Fibroblast of pulmonary artery (primary cell): ENCODE results near the gene PHOX2A.

ENCODE experiments used
- DNase-seq: peaks from one replicate; pipeline ENCODE4 v3.0.0-alpha.2; 2010; ENCODE audit warnings: low read depth
- H3K4me3 ChIP-seq: replicated peaks from 2 replicates; pipeline ENCODE4 v1.5.1; 2011; ENCODE audit warnings: low read depth, mild to moderate bottlenecking, control low read depth, low read length, moderate library complexity
- TF ChIP-seq, protein P1 (sequence below): IDR thresholded peaks from 2 replicates; pipeline ENCODE4 v1.5.1; 2011; ENCODE audit warnings: mild to moderate bottlenecking, control low read depth, low read length, inconsistent platforms; ENCODE audit errors: missing control alignments

PHOX2A gene

DNA sequence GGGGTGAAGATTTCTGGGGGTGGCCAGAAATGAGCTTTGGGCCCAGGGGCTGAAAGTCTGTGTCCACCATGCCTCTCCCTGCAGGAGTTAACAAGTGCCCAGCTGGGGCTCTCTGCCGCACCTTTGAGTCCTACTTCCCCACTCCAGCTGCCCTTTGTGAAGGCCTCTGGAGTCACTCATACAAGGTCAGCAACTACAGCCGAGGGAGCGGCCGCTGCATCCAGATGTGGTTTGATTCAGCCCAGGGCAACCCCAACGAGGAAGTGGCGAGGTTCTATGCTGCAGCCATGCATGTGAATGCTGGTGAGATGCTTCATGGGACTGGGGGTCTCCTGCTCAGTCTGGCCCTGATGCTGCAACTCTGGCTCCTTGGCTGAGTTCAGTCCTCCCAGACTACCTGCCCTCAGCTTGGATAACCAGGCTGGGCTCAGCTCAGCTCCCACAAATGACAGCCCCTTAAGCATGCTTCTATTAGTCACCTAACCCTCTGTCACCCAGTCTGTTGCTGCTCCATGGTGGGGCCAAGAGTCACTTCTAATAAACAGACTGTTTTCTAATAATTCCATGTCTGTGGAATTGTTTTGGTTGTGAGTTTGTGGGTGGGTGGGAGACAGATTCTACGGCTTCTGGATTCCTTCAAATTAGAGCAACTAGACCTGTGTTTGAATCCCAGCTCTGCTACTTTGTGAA is 22.4 kb downstream of the PHOX2A start:
- TF ChIP-seq, protein P1, sequence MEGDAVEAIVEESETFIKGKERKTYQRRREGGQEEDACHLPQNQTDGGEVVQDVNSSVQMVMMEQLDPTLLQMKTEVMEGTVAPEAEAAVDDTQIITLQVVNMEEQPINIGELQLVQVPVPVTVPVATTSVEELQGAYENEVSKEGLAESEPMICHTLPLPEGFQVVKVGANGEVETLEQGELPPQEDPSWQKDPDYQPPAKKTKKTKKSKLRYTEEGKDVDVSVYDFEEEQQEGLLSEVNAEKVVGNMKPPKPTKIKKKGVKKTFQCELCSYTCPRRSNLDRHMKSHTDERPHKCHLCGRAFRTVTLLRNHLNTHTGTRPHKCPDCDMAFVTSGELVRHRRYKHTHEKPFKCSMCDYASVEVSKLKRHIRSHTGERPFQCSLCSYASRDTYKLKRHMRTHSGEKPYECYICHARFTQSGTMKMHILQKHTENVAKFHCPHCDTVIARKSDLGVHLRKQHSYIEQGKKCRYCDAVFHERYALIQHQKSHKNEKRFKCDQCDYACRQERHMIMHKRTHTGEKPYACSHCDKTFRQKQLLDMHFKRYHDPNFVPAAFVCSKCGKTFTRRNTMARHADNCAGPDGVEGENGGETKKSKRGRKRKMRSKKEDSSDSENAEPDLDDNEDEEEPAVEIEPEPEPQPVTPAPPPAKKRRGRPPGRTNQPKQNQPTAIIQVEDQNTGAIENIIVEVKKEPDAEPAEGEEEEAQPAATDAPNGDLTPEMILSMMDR: no peak
- no peak for DNase-seq
- no peak overlapping the region for H3K4me3 ChIP-seq

DNA sequence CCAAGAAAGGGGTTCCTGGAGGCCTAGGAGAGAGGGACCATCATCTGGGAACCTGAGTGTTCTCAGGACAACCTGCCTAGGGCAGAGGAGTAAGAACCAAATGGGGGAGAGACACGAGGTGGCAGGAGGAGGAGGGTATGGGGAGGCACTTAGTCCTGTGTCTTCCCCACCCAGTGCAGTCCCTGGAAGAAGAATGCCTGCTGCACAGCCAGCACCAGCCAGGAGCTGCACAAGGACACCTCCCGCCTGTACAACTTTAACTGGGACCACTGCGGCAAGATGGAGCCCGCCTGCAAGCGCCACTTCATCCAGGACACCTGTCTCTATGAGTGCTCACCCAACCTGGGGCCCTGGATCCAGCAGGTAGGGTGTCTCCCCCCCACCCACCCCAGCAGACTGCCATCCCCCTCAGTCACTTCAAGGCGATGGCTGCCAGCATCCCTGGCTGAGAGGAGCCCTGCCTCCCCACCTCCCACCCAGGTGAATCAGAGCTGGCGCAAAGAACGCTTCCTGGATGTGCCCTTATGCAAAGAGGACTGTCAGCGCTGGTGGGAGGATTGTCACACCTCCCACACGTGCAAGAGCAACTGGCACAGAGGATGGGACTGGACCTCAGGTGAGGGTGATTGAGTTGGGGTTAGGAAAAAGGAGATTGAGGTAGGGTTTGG is 23.1 kb downstream of the PHOX2A start:
- TF ChIP-seq, protein P1: no peak
- no peak overlapping the region for H3K4me3 ChIP-seq
- no peak for DNase-seq

DNA sequence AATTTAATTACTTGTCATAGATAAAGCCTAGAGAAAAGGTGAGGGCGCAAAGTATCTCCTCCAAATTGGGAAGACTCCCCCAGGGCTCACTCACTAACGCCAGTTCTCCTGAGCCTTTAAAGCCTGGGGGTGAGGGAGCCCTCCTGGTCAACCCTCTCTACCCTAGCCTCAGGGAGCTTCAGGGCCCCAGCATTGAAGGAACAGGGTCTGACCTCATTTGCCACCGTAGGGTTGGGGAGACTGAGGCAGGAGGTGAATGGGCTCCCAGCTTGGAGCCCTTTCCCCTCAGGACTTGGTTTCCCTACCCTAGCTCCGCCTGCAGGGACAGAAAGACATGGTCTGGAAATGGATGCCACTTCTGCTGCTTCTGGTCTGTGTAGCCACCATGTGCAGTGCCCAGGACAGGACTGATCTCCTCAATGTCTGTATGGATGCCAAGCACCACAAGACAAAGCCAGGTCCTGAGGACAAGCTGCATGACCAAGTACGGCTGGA is 25.7 kb downstream of the PHOX2A start:
- TF ChIP-seq, protein P1: no peak
- no peak overlapping the region for H3K4me3 ChIP-seq
- no peak for DNase-seq

DNA sequence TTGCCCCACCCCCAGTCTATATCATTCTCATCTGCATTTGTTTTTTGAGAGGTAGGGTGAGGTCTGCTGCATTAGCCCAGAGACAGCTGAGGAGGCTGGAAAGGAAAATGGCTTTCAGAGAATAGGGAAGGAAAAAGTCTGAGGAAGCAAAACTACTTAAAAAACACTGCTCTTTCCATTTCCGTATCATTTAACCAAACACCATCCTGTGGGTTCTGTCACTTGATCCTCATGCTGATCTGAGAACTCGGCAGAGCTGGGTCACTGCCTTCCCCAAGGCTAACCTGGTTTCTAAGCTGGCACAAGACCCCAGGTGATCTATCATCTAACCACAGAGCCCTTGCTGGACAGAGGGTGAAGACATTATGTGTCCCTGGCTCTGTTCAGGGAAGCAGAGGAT is 26.1 kb downstream of the PHOX2A start:
- TF ChIP-seq, protein P1: no peak
- H3K4me3 ChIP-seq: no peak overlapping the region
- no peak for DNase-seq

DNA sequence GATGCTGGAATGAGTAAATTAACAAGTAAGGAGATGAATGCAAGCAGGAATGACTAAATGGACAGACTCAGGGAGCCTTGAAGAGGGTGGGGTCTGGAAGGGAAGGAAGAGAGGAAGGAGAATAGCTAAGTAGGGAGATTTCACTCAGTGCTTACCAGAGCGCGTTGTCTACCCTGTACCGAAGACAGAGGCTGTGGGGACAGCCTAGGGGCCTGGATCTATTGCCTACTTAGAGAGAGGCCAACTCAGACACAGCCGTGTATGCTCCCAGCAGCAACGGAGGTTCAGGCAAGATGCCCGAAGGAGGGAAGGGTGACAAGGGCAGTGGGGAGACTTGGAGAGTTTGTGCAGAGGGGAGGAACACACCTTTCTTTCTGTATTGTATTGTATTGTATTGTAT is 27.3 kb downstream of the PHOX2A start, which contains the start of gene FOLR2:
TSS of gene FOLR2 (plus strand) at position 157 of the 400 bp plus-strand sequence. CDS start 1,791 bp downstream, outside the sequence.
- DNase-seq: no peak
- no peak within 1 kb of the TSS for H3K4me3 ChIP-seq
- TF ChIP-seq, protein P1: no peak

DNA sequence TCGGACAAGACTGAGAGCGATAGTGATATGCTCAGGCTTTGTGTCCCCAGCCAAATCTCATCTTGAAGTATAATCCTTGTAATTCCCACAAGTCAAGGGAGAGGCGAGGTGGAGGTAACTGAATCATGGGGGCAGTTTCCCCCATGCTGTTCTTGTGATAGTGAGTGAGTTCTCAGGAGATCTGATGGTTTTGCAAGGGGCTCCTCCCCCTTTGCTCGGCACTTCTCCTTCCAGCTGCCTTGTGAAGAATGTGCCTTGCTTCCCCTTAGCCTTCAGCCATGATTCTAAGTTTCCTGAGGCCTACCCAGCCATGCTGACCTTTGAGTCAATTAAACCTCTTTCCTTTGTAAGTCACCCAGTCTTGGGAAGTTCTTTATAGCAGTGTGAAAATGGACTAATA is 34.9 kb downstream of the PHOX2A start:
- no peak overlapping the region for H3K4me3 ChIP-seq
- DNase-seq: no peak
- TF ChIP-seq, protein P1: no peak
